Stimulated activated CD8-positive, alpha-beta memory T cell treated with anti-CD3 and anti-CD28 coated beads, Interleukin-15, amount 100 ng/mL, for 24 hours (primary cell): ENCODE results near the gene SHFL.
A peak's percentile ranks its signal among the peaks of the same experiment; 100 is the strongest.

Source experiments
- DNase-seq: peaks from one replicate; pipeline ENCODE4 v3.0.0-alpha.2; 2020; ENCODE audit warnings: low read depth

Gene SHFL

GRCh38 chr19:10087296-10088061 lies 1.4 kb downstream of the SHFL start:
- no peak for DNase-seq

GRCh38 chr19:10088949-10089554 lies 2.9 kb downstream of the SHFL start:
- DNase-seq: no peak

GRCh38 chr19:10089801-10090375 lies 3.8 kb downstream of the SHFL start:
- DNase-seq: no peak

GRCh38 chr19:10091370-10091687 lies 5.2 kb downstream of the SHFL start:
- DNase-seq: no peak

GRCh38 chr19:10091895-10092641 lies 6.0 kb downstream of the SHFL start:
- DNase-seq: no peak

- DNase-seq: no peak
Measured at GRCh38 chr19:10092648-10093294, 6.7 kb downstream of the SHFL start.

GRCh38 chr19:10093295-10094186 lies 7.4 kb downstream of the SHFL start:
- DNase-seq: no peak

GRCh38 chr19:10095622-10095947 lies 9.5 kb downstream of the SHFL start:
- no peak for DNase-seq

- peak; percentile 88 for DNase-seq
Measured at GRCh38 chr19:10095948-10096614, 10.0 kb downstream of the SHFL start.

GRCh38 chr19:10096615-10096963 lies 10.5 kb downstream of the SHFL start:
- DNase-seq: no peak

- DNase-seq: no peak
Measured at GRCh38 chr19:10100163-10100785, 14.2 kb downstream of the SHFL start.

- no peak for DNase-seq
Measured at GRCh38 chr19:10102787-10103236, 16.7 kb downstream of the SHFL start.

GRCh38 chr19:10104130-10104513 lies 18.0 kb downstream of the SHFL start:
- DNase-seq: no peak

- DNase-seq: no peak
Measured at GRCh38 chr19:10104665-10105508, 18.8 kb downstream of the SHFL start.

- DNase-seq: no peak
Measured at GRCh38 chr19:10105509-10106099, 19.5 kb downstream of the SHFL start.

GRCh38 chr19:10106100-10106936 lies 20.2 kb downstream of the SHFL start, which contains the start of gene PPAN:
Gene PPAN (plus strand): TSS chr19:10106362. CDS start chr19:10106395, 33 bp downstream.
- DNase-seq: peak; percentile 90

- no peak for DNase-seq
Measured at GRCh38 chr19:10107254-10107653, 21.1 kb downstream of the SHFL start.

- DNase-seq: no peak
Measured at GRCh38 chr19:10107817-10108367, 21.8 kb downstream of the SHFL start.
